Glutamatergic neuron (in vitro differentiated cells): ENCODE results near the gene SARDH. TPM values are rescaled to one million over a fixed set of nuclear protein-coding genes. Genes with fewer than 3 reads are reported as not detected.

Experiments used
- DNase-seq: peaks from one replicate; pipeline ENCODE4 v3.0.0; 2022
- H3K27ac Mint-ChIP-seq: one replicate; pipeline ENCODE4 v1.8.0; 2020; ENCODE audit warnings: mild to moderate bottlenecking, mixed read lengths, inconsistent platforms; ENCODE audit not compliant: unreplicated experiment
- H3K27me3 Mint-ChIP-seq: one replicate; pipeline ENCODE4 v1.8.0; 2020; ENCODE audit warnings: mild to moderate bottlenecking, moderate library complexity, mixed read lengths, inconsistent platforms; ENCODE audit not compliant: unreplicated experiment
- H3K36me3 Mint-ChIP-seq: one replicate; pipeline ENCODE4 v1.8.0; 2020; ENCODE audit warnings: mild to moderate bottlenecking, mixed read lengths, inconsistent platforms; ENCODE audit not compliant: unreplicated experiment
- H3K4me1 Mint-ChIP-seq: one replicate; pipeline ENCODE4 v1.8.0; 2020; ENCODE audit warnings: mild to moderate bottlenecking, low read depth, mixed read lengths, inconsistent platforms; ENCODE audit not compliant: unreplicated experiment
- H3K4me3 Mint-ChIP-seq: one replicate; pipeline ENCODE4 v1.8.0; 2020; ENCODE audit warnings: mild to moderate bottlenecking, mixed read lengths, inconsistent platforms; ENCODE audit not compliant: unreplicated experiment
- H3K9me3 Mint-ChIP-seq: one replicate; pipeline ENCODE4 v1.8.0; 2020; ENCODE audit warnings: mild to moderate bottlenecking, moderate library complexity, mixed read lengths, inconsistent platforms; ENCODE audit not compliant: unreplicated experiment
- CTCF ChIP-seq: fragments of 200-600 bp; sonication (generic); IDR thresholded peaks from one replicate; pipeline ENCODE4 v1.5.0; 2021; ENCODE audit not compliant: partially characterized antibody, unreplicated experiment
- total RNA-seq: library from RNA; stranded (reverse); fragmentation: NEBNext Ultra II Directional; extraction: Animal tissue kit (Norgen Biotek cat#: 25700); gene quantifications from one replicate; pipeline ENCODE4 v1.2.1, GENCODE V29; 2021; ENCODE audit not compliant: unreplicated experiment

Gene SARDH
- total RNA-seq, 1 donor from 2014 or later, result 2.0 TPM

GRCh38 chr9:133653638-133654037 is 84.5 kb downstream of the SARDH start:
- H3K9me3 Mint-ChIP-seq, result peaks cover 2% of the 10 kb centered on the region
- TF ChIP-seq CTCF, result no peak
- H3K4me1 Mint-ChIP-seq, result peaks cover 5% of the 10 kb centered on the region
- no peaks in the 10 kb centered on the region for H3K36me3 Mint-ChIP-seq
- no peak overlapping the region for H3K27ac Mint-ChIP-seq
- peaks cover 2% of the 10 kb centered on the region for H3K27me3 Mint-ChIP-seq
- no peak for DNase-seq
- H3K4me3 Mint-ChIP-seq, result no peak overlapping the region

- H3K27ac Mint-ChIP-seq, result no peak overlapping the region
- H3K4me1 Mint-ChIP-seq, result peaks cover 3% of the 10 kb centered on the region
- H3K4me3 Mint-ChIP-seq, result no peak overlapping the region
- TF ChIP-seq CTCF, result no peak
- peaks cover 5% of the 10 kb centered on the region for H3K9me3 Mint-ChIP-seq
- no peak for DNase-seq
- H3K36me3 Mint-ChIP-seq, result no peaks in the 10 kb centered on the region
- H3K27me3 Mint-ChIP-seq, result peaks cover 3% of the 10 kb centered on the region
These were observed 88.1 kb downstream of the SARDH start for GRCh38 chr9:133650026-133650425.

- no peak for DNase-seq
- H3K9me3 Mint-ChIP-seq, result peaks cover 5% of the 10 kb centered on the region
- H3K4me1 Mint-ChIP-seq, result peaks cover 3% of the 10 kb centered on the region
- no peak overlapping the region for H3K27ac Mint-ChIP-seq
- TF ChIP-seq CTCF, result no peak
- no peaks in the 10 kb centered on the region for H3K36me3 Mint-ChIP-seq
- peaks cover 3% of the 10 kb centered on the region for H3K27me3 Mint-ChIP-seq
- no peak overlapping the region for H3K4me3 Mint-ChIP-seq
These were observed 89.0 kb downstream of the SARDH start for GRCh38 chr9:133649194-133649593.

- Mint-ChIP-seq H3K4me3 (no peak overlapping the region), H3K27me3 (peaks cover 3% of the 10 kb centered on the region), H3K27ac (no peak overlapping the region), H3K9me3 (peaks cover 5% of the 10 kb centered on the region), H3K4me1 (peaks cover 3% of the 10 kb centered on the region), H3K36me3 (no peaks in the 10 kb centered on the region)
- TF ChIP-seq CTCF, result no peak
- no peak for DNase-seq
These were observed 90.2 kb downstream of the SARDH start for GRCh38 chr9:133647765-133648469.

- Mint-ChIP-seq H3K27ac (no peak overlapping the region), H3K36me3 (no peaks in the 10 kb centered on the region), H3K4me1 (peaks cover 3% of the 10 kb centered on the region), H3K27me3 (peaks cover 3% of the 10 kb centered on the region), H3K4me3 (no peak overlapping the region), H3K9me3 (peaks cover 5% of the 10 kb centered on the region)
- no peak for DNase-seq
- TF ChIP-seq CTCF, result no peak
These were observed 91.0 kb downstream of the SARDH start for GRCh38 chr9:133647148-133647547.
